Astrocyte (in vitro differentiated cells and primary cell): Measurements from ENCODE around the gene KCNQ5.

Experiments
- CTCF ChIP-seq: IDR thresholded peaks from 2 replicates; pipeline ENCODE4 v1.5.1; 2011; ENCODE audit warnings: low read depth, mild to moderate bottlenecking, inconsistent platforms, low read length, moderate library complexity; ENCODE audit not compliant: insufficient read depth
- EZH2 ChIP-seq: IDR thresholded peaks from 2 replicates; pipeline ENCODE4 v1.6.1; 2012; ENCODE audit warnings: mild to moderate bottlenecking, low read length, inconsistent platforms; ENCODE audit not compliant: insufficient read depth

- TF ChIP-seq CTCF (no peak), EZH2 (no peak)
Measured at GRCh38 chr6:73004231-73004630, 382.4 kb downstream of the KCNQ5 start.
